ENCODE data around the gene GSTCD.
"Not testable (repeated sequence)": the region's sequence is repeated elsewhere in the genome, so short reads cannot be mapped to it uniquely, and the experiment has no call there.

GSTCD gene

GRCh38 chr4:105807496-105807895 lies 98.9 kb downstream of the GSTCD start:
- DNase-seq (ENCODE audit: low read depth in 2 of 2), result no peak

DNA sequence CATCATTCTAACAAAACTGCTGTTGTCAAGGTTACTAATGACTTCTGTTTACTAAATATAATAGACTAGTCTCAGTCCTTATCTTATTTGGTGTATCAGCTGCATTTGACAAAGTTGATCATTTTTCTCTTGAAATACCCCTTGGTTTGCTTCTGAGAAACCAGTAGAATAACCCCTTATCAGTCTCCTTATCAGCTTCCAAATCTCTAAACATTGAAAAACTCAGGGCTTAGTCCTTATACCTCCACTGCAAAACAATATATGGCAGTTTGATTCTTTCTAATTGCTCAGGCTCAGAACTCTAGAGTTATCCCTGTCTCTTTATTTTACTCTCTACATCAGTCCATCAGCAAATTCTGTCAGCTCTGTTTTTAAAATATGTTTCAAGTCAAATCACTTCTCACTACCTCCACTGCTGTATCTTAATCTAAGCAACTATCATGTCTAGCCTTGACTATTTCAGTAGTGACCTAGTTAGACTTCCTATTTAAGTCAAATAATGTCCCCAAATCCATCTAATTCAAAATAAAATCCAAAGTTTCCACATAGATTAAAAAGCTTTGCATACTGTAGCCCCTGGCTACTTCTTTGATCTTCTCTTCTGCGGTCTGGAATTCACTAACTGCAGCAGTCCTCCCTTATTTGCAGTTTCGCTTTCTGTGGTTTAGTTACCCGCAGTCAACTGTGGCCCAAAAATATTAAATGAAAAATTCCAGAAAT lies 99.6 kb downstream of the GSTCD start:
- DNase-seq (ENCODE audit: low read depth in 2 of 2), result no peak

GRCh38 chr4:105808750-105809041 lies 100.1 kb downstream of the GSTCD start:
- no peak for DNase-seq (ENCODE audit: low read depth in 2 of 2)

DNA sequence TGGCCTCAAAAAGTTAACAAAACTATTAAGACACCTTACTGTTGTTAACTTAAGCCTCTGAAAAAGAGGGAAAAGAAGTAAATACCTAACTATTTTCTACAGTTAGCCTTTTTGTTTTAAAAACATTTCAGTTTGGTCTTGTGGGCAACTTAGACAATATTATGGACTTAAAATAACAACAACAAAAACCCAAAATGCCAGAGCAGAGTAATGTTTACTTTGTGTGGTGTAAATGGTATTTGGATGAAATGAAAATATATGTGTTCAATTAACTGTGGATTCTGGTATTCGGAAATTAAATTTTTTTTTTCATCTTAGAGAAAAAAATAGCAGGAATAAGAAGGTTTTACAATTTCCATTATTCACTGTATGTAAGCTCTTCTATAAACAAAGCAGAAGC lies 107.1 kb downstream of the GSTCD start:
- DNase-seq (ENCODE audit: low read depth in 2 of 2), result no peak

- no peak for DNase-seq (ENCODE audit: low read depth in 2 of 2)
These were observed 113.5 kb downstream of the GSTCD start for GRCh38 chr4:105822061-105822460.

DNA sequence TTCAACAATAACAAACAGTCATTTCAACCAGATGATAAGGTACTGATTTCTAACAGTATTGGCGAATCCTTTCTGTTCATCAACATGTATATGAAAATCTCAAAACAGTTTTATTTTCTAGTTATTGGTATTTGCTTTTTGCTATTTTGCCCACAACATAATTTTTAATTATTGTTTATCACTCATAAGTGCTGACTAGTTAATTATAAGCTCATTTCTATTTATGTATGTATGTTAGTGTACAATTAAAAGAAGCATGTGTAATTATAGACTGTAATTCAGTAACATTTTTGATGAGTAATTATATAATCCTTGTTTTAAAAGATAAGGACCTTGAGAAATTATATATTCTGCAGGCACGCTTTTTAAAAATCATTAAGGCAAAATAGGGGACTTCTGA lies 119.5 kb downstream of the GSTCD start:
- DNase-seq (ENCODE audit: low read depth in 2 of 2), result no peak

DNA sequence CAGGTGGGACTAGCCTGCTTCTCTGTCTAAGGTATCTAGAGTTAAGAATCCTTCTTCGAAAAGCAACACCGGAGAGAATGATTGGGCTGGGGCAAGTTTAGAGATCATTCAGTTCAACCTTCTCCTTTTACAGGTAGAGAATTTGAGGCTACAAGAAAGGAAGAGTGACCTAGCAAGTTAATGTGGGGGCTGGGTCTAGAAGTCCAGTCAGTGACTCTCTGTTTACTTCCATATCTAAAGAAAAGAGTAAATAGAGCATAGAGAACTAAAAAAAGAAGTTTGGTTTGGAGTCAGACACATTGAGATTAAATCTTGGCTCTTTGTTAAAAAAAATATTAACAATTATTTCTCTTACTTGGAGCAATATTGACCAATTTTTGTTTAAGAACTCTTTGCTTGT lies 122.6 kb downstream of the GSTCD start:
- DNase-seq (ENCODE audit: low read depth in 2 of 2), result no peak

- DNase-seq (ENCODE audit: low read depth in 2 of 2), result no peak
These were observed 126.6 kb downstream of the GSTCD start for GRCh38 chr4:105835177-105835576.

DNA sequence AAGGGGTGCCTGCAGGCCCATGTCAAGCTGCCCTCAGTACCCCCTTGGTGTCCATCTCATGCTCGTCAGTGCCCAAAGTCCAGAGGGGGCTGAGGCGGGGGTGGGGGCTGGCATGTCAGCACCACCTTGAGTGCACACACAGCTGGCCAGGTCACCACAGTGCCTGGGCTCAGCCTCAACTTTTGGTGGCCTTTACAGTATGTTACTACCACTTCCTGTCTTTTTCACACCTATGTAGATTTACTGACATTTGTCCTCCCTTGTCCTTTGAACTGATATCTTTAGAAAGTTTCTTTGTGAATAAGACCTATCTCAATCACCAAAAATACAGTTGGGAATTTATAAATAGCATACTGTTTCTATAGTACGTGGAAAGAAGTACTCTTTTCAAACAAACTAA lies 128.0 kb downstream of the GSTCD start:
- no peak for DNase-seq (ENCODE audit: low read depth in 2 of 2)

DNA sequence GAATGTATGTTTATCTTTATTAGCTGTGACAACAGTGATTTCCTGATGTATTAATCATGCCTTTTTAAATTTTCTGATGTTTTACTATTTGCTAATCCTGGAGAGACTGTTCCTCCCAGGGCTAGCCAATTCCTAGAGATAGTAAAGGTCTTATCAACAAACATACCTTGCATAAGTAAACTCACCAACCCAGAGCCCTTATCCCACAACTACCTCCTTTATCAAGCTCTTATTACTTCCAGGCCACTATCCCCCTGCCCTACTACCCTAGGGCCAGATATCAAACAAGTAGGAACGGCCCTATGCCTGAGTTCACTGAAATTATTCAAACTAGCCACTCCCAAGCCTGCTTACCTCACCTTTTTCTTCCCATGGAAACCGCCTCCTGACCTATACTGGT lies 128.5 kb downstream of the GSTCD start:
- no peak for DNase-seq (ENCODE audit: low read depth in 2 of 2)

- no peak for DNase-seq (ENCODE audit: low read depth in 2 of 2)
These were observed 129.5 kb downstream of the GSTCD start for GRCh38 chr4:105838082-105838481.

- DNase-seq (ENCODE audit: low read depth in 2 of 2), result no peak
These were observed 132.0 kb downstream of the GSTCD start for GRCh38 chr4:105840426-105841174.

GRCh38 chr4:105843941-105844340 lies 135.4 kb downstream of the GSTCD start:
- no peak for DNase-seq (ENCODE audit: low read depth in 2 of 2)

DNA sequence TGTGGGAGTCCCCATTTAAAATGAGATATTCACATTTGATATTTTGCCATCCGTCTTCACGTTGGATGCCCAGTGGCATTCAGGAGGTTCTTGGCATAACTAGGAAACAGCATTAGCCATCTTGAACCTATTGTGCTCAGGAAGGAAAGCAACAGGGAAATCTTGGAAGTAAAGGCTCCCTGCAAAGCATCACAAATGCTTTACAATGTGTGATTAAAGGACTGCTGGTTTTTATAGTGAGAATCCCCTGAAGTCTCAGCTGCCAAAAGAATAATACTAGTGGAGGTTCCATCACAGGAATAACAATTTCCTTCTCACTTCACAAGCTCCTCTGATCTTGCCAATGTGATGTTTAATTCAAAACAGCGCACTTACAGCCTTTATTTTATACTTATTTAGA lies 137.0 kb downstream of the GSTCD start:
- no peak for DNase-seq (ENCODE audit: low read depth in 2 of 2)

DNA sequence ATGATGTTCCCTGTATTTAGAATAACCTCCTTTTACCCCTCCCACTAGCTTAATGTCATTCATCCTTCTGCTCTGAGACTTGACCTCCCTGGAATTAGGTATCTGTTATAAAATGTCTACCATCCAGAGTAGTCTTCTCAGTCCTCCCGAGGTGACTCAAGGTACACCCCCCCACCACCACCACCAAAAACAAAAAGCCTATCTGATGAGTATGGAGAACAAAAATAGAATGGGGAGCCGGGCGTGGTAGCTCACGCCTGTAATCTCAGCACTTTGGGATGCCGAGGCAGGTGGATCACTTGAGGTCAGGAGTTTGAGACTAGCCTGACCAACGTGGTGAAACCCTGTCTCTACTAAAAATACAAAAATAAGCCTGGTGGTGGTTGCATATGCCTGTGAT lies 139.8 kb downstream of the GSTCD start:
- DNase-seq (ENCODE audit: low read depth in 2 of 2), result not testable (repeated sequence)

DNA sequence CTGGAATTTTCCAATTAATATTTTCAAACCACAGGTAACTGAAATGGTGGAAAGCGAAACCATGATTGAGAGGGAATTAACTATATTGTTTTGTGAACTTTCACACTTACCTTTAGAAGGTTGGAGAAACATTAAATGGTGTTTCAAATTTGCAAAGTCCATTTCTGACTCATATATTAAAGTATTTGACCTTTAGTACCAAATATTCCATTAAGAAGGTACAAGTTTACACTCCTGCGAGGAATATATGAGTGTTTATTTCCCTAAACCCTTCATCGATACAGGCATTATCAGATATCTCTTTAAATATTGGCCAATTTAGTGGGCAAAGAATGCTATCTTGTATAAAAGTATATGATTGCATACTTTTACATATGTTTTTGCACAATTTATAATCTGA lies 142.6 kb downstream of the GSTCD start:
- DNase-seq (ENCODE audit: low read depth in 2 of 2), result no peak

GRCh38 chr4:105852230-105852629 lies 143.6 kb downstream of the GSTCD start:
- DNase-seq (ENCODE audit: low read depth in 2 of 2), result not testable (repeated sequence)

DNA sequence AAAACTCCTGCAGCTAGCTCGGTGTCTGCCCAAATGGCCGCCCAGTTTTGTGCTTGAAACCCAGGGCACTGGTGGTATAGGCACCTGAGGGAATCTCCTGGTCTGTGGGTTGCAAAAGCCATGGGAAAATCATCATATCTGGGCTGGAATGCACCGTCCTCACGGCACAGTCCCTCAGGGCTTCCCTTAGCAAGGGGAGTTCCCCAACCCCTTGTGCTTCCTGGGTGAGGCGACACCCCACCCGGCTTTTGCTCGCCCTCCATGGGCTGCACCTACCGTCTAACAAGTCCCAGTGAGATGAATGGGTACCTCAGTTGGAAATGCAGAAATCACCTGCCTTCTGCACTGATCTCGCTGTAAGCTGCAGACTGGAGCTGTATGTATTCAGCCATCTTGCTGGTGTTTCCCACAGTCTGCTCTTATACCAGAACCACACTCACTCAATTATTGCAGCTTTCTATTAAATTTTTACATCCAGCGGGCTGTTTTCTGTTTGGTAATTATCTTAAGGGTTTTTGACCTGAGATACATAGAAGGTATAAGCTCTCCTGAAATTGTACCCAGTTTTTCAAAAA lies 150.0 kb downstream of the GSTCD start:
- DNase-seq (ENCODE audit: low read depth in 2 of 2), result no peak

GRCh38 chr4:105859233-105859632 lies 150.6 kb downstream of the GSTCD start:
- no peak for DNase-seq (ENCODE audit: low read depth in 2 of 2)

DNA sequence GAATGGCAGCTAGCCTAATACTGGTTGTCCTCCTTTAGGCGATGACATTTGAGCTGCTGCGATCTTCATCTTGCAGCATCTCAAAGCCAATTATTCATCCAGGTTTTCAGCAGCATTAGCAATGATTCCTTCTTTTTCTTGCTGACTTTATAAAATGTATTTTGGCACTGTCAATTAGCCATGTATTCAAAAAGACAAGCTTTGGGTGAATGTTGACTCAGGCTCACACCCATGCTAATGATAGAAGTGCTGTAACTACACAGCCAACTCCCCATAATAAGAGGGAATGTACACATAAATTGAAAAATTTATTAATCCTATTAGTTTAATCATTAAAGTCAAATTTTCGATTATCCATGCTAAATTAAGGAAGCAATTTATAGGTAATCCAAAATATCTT lies 162.4 kb downstream of the GSTCD start:
- no peak for DNase-seq (ENCODE audit: low read depth in 2 of 2)

- no peak for DNase-seq (ENCODE audit: low read depth in 2 of 2)
These were observed 163.4 kb downstream of the GSTCD start for GRCh38 chr4:105871997-105872396.

GRCh38 chr4:105875233-105875632 lies 166.6 kb downstream of the GSTCD start:
- no peak for DNase-seq (ENCODE audit: low read depth in 2 of 2)

GRCh38 chr4:105878668-105879067 lies 170.1 kb downstream of the GSTCD start:
- DNase-seq (ENCODE audit: low read depth in 2 of 2), result no peak
